RWPE1 (cell line): ENCODE measurements around the gene SFMBT2.

Source experiments
- CTCF ChIA-PET: fragments of 350-600 bp; sonication (Branson Sonifier 250); formaldehyde crosslinking; extraction: SDS; loops from one replicate; lab custom pipeline; 2021; lab: Yijun Ruan, JAX
- POLR2A ChIA-PET: fragments of 400-600 bp; formaldehyde crosslinking; extraction: SDS; loops from one replicate; lab custom pipeline; 2020; ENCODE audit warnings: antibody characterized with exemption; ENCODE audit not compliant: low non-redundant PET; lab: Yijun Ruan, JAX
- DNase-seq: peaks from one replicate; pipeline ENCODE4 v3.0.0; 2012; ENCODE audit warnings: low spot score
- H3K27ac ChIP-seq: fragments of 450-650 bp; 2 replicates; pipeline ENCODE4 v1.5.1; 2017
- CTCF ChIP-seq: fragments of 450-650 bp; conservative IDR thresholded peaks from 2 replicates; pipeline ENCODE4 v1.5.1; 2017; ENCODE audit warnings: low read depth, mild to moderate bottlenecking

The SFMBT2 gene

DNA sequence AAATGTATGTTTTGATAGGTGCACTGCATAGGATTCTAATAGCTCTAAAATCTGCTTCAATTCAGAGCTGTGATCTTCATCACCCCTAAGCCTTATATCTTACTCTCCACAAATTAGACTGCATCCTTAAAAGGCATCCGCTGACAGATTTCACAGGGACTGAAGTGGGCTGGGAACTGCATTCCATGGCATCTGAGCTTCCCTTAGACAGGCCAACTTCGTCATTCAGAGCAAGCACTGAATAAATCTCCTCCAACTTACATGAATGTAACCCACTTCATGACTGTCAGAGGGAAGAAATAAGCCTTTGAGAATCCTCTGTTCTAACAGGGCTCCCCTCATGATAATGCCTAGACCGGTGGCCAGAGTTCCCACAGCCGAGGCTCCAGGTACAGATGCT lies 71.3 kb downstream of the SFMBT2 start:
- no peak for DNase-seq
- ChIA-PET CTCF (interaction anchor here (0.7 kb wide), 1 partner anchor 590 kb away, joined by 3 read pairs; no protein-coding TSS in a partner anchor), POLR2A (no interaction called here)
- TF ChIP-seq CTCF, result no peak
- H3K27ac ChIP-seq, result no peak overlapping the region

DNA sequence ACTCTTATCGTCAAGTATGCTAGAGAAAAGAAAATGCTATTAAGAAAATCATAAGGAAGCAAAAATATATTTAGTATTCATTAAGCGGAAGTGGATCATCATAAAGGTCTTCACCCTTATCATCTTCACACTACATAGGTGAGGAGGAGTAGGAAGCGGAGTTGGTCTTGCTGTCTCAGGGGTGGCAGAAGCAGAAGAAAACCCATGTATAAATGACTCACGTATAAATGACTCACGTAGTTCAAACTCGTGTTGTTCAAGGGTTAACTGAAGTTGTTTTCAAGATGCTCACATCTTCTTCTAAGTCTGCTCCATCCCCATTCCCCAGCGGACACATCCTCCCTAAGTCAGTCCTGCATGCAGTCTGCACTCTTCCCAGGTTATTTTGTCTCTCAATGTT lies 72.4 kb downstream of the SFMBT2 start:
- CTCF ChIA-PET, result no interaction called here
- TF ChIP-seq CTCF, result no peak
- POLR2A ChIA-PET, result no interaction called here
- DNase-seq, result no peak
- H3K27ac ChIP-seq, result no peak overlapping the region

DNA sequence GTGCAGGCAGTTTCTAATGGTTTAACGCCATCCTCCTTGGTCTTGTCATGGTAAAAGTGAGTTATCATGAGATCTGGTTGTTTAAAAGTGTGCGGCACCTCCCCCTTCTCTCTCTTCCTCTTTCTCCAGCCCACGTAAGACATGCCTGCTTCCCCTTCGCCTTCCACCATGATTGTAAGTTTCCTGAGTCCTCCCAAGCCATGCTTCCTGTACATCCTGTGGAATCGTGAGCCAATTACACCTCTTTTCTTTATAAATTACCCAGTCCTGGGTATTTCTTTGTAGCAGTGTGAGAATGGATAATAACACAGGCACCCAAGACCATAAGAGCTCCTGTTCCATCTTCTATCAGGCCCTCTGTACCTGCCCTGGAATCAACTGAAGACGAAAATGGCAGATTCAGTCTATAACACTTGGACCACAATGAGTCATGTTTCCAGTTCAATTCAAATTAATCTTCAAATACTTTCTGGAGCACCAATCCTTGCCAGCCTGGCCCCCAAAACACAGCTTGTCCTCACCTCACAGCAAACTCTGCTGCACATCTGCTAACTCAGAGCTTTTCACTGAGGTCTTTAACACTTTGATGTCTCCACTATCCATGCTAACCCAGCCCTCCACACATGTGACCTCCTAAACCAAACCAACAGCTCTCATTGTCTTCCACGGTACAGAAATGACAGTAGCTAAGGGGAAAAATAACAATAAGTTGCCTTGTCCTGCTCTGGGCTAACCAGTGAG lies 73.2 kb downstream of the SFMBT2 start:
- ChIA-PET POLR2A (no interaction called here), CTCF (no interaction called here)
- H3K27ac ChIP-seq, result no peak overlapping the region
- no peak for TF ChIP-seq CTCF
- DNase-seq, result no peak

GRCh38 chr10:7335977-7336376 lies 74.9 kb downstream of the SFMBT2 start:
- ChIA-PET POLR2A (no interaction called here), CTCF (no interaction called here)
- no peak for TF ChIP-seq CTCF
- H3K27ac ChIP-seq, result no peak overlapping the region
- DNase-seq, result no peak

- CTCF ChIA-PET, result no interaction called here
- no peak for DNase-seq
- TF ChIP-seq CTCF, result no peak
- POLR2A ChIA-PET, result no interaction called here
- H3K27ac ChIP-seq, result no peak overlapping the region
Measured at GRCh38 chr10:7334642-7334964, 76.2 kb downstream of the SFMBT2 start.

GRCh38 chr10:7333961-7334641 lies 76.7 kb downstream of the SFMBT2 start:
- no peak for TF ChIP-seq CTCF
- no peak overlapping the region for H3K27ac ChIP-seq
- CTCF ChIA-PET, result no interaction called here
- no peak for DNase-seq
- POLR2A ChIA-PET, result no interaction called here
